ENCODE data around the gene TMPRSS9.
"Not testable (repeated sequence)": the region's sequence is repeated elsewhere in the genome, so short reads cannot be mapped to it uniquely, and the experiment has no call there.

TMPRSS9 gene

DNA sequence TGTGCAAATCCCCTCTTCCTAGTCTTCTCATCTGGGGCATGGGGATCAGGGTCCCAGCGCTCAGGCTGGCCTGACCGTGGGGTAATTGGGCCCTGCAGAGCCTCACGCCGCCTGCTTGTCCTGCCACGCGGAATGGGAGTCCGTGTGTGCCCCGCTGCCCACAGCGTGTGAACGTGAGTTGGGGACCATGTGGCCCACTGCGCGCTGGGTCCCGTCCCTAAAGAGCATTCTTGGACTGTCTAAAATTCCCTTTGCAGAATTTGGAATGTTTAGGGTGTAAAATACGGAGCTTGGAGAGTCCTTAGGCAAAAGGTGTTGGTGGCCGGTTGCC is 2.9 kb downstream of the TMPRSS9 start:
- DNase-seq, result no peak

DNA sequence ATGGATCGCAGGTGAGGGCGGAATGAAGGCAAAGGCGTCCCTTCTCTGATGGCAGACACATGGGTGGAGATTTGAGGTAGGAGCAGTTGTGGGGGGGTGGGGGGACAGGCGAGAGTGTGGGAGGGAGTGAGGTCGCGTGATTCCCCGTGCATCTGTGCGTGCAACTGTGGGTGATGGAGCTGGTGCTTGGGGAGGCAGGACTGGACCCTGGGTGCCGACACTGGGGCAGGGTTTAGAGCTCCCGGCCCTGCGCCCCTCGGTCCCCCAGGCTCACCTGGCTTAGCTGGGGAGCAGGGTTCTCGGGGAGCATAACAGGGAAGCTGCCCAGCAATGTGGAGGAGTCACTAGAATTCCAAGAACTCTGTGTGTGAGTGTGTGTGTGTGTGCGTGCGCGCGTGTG is 3.4 kb downstream of the TMPRSS9 start:
- DNase-seq, result no peak

DNA sequence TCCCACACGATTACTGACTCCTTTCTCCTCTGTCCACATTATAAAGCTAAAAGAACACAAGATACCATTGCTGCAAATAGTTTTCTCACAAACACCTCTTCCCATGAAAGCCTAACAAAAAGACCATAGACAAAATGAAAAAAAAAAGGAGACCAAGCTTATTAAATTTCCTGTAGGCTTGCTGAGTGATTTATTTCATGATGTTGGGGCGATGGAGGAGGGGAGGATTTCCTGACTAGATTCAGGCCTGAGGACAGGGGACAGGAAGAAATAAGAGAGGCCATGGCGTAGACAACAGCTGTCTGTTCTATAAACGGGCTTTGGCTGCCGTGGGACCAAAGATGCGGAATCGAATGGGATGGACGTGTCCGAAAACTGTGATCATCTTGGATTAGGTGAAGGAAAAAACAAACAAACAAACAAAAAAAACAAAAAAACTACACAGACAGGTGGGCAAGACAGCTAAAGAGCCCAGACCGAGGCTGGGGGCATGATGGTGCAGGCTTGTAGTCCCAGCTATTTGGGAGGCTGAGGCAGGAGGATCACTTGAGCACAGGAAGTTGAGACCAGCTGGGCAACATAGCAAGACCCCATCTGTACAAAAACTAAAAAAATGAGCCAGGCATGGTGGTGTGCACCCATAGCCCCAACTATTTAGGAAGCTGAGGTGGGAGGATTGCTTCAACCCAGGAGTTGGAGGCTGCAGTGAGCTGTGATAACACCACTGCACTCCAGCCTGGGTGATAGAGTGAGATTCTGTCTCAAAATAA is 5.3 kb downstream of the TMPRSS9 start:
- DNase-seq, result no peak

DNA sequence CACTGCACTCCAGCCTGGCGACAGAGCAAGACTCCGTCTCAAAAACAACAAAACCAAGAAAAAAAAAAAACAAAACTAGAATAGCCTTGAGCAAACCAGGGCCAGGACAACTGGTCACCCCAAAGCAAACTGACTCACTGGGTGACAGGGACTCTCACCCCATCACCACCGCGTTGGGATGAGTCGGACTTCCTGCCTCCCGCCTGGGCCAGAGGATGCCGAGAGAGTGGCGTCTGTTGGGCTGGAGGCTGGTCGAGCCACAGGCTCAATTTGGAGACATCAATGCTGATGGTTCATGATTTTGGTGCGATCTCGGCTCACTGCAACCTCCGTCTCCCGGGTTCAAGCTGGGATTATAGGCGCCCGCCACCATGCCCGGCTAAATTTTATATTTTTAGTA is 11.6 kb downstream of the TMPRSS9 start:
- no peak for DNase-seq

DNA sequence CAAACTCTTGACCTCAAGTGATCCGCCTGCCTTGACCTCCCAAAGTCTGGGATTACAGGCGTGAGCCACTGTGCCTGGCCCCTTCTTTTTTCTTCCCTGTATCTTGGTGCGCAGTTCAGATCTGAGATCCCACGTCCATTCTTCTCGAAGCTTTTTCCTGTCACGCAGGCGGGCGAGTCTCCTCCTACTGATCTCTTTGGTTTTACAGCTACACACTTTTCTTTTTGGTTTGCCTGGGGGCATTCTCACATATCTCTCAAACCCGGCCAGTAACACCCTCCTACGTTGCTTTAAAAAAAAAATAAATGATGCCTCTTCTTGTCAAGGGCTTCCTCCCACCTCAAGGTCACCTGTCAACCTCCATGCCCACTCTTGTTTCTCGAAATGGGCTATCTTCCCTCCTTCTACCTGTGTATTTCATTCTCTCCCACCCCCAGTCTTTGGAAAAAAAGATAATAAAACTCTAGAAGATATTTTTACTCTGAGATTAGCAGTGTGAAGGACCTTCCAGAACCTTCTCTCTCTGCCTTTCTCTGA is 12.1 kb downstream of the TMPRSS9 start:
- DNase-seq, result no peak

DNA sequence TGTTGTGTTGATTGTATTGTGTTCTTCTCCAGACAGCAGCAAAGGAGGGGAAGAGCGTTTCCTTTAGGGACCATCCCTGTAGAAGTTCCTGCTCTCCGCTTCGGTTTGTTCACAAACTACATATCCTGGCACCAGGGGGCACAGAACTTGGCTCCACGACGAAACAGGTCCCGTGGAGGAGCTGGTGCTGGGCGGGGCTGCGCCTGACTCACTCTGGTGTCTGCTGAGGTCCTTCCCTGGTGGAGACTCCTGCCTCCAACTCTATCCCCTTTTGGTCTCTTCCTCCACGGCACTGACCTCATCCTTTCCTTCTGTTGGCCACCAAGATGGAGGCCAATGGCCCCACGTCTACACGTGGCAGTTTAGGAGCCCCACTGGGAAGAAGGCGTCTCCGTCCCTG is 14.7 kb downstream of the TMPRSS9 start:
- no peak for DNase-seq

DNA sequence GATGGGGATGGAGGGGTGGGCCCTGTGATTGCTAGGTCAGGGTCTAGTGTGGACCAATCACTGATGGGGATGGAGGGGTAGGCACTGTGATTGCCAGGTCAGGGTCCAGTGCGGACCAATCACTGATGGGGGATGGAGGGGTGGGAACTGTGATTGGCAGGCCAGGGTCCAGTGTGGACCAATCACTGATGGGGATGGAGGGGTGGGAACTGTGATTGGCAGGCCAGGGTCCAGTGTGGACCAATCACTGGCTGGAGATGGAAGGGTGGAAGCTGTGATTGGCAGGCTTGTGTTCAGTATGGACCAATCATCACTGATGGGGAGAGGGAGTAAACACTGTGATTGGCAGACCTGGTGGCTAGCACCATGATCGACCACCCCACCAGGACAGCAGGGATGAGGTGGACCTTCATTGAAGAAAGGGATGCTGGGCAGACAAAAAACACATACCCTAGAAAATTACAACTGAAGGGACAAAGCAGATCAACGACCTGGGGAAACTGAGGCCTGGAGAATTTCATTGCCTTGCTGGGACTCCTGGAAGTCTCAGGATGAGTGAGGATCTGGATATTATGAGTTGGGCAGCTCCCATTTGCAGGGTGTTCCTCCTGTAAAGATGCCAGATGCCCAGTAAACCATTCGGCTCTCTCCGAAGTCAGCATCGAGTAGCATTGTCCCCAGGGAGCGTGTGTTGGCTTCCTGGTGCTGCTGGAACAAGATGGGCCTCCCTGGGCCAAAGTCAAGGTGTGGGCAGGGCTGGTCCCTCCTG is 15.5 kb downstream of the TMPRSS9 start:
- no peak for DNase-seq

DNA sequence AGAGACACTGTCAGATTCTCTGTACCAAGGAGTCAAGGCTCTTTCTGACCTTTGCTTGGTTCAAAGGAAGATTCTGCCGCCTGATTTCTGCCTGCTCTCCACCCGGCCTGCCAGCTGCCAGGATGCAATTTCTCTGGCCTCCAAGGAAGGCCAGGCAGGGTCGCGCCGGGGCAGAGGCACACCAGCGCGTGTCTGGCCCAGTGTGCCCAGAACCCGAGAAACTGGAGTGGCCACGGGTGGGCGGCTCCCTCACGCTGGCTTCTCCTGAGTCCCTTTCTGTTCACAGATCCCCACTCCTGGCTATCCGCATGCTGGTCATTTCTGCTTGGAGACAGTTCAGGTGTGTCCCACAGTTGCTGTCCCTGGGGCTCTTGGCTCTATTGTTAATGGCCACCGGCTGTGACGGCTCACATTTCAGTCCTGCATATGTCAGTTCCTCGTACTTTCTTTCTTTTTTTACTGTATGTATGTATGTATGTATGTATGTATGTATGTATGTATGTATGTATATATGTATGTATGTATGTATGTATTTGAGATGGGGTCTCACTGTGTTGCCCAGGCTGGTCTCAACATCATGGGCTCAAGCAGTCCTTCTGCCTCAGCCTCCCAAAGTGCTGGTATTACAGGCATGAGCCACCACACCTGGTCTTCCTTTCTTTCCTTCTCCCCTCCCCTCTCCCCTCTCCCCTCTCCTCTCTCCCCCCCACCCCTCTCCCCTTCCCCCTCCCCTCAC is 16.9 kb downstream of the TMPRSS9 start:
- no peak for DNase-seq

DNA sequence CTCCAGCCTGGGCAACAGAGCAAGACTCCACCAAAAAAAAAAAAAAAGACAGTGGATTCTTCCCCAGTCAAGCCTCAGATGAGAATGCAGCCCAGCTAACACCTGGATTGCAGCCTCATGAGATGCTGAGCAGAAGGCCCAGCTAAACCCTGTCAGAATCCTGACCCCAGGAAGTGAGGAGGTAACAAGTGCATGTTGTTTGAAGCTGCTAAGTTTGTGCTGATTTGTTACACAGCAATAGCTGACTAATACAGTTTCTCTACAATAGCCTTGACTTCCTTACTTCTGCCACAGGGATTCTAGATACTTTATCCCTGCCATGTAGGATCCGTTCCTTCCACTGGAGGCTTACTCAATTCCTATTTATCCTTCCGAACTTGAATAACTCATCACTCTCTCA is 20.5 kb downstream of the TMPRSS9 start:
- no peak for DNase-seq

DNA sequence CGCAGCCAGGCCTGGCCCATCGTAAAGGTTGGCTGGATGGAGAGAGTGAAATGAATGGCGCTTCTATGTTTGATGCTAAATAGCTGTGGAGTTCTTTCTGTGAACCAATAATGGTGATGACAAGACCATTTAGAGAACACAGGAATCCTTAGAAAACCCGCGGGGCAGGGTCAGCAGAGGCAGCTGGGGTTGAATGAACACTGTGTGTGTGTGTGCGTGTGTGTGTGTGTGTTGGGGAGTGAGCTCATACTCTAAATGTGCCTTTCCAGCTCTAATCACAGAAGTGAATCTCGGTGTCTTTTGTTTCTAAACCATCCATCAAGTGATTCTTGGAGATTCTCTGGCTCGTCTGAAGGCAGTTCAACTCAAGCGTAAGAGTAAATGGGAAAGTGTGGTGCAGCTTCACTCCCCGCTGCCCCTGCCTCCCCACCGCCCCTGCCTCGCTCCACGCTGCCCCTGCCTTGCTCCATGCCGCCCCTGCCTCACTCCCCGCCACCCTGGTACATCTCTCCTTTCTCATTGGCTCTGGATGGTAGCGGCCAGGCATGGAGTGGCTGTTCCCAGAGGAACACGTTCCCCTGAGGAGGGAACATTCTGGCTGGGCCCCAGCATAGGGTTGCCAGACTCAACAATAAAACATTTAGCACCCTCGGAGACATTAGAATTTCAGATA is 21.2 kb downstream of the TMPRSS9 start:
- no peak for DNase-seq

DNA sequence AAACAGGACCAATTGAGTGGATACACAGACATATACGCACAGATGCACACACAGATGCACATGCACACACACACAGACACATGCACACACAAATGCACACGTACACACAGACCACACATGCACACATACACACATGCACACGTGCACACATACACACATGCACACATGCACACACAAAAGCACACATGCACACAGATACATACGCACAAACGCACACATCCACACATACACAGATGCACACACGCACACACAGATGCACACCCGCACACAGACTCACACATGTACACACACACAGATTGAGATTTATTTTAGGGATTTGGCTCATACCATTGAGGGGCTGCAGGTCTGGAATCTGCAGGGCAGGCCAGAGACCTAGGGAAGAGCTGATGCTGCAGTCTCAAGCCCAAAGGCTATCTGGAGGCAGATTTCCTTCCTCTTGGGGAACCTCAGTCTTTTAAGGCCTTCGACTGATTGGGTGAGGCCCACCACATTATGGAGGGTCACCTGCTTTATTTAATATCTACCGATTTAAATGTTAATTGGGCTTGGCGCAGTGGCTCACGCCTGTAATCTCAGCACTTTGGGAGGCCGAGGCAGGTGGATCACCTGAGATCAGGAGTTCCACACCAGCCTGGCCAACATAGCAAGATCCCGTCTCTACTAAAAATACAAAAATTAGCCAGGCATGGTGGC is 22.6 kb downstream of the TMPRSS9 start:
- no peak for DNase-seq

DNA sequence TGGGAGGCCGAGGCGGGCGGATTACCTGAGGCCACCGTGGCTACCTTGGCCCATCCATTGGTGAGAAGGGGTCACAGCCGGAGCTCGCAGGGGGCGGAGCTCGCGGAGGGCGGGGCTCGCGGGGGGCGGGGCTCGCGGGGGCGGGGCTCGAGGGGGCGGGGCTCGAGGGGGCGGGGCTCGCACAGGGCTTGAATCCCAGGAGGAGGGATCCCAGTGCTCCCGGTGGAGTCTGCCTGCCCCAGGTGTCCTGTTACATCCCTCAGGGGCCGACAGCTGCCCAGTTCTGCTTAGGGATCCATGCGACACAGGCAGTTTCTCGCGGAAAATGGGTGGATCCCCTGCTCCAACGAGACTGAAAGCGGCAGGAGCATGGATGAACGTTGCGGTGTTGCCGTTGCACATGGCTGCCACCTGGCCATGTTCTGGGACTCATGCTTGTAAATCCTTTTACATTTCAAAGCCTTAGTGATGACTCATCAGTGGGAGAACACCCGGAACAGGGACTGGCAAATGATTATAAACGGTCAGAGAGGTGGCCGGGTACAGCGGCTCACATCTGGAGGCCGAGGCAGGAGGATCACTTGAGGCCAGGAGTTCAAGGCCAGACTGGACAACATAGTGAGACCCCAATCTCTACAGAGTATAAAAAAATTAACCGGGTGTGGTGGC is 25.1 kb downstream of the TMPRSS9 start:
- no peak for DNase-seq

DNA sequence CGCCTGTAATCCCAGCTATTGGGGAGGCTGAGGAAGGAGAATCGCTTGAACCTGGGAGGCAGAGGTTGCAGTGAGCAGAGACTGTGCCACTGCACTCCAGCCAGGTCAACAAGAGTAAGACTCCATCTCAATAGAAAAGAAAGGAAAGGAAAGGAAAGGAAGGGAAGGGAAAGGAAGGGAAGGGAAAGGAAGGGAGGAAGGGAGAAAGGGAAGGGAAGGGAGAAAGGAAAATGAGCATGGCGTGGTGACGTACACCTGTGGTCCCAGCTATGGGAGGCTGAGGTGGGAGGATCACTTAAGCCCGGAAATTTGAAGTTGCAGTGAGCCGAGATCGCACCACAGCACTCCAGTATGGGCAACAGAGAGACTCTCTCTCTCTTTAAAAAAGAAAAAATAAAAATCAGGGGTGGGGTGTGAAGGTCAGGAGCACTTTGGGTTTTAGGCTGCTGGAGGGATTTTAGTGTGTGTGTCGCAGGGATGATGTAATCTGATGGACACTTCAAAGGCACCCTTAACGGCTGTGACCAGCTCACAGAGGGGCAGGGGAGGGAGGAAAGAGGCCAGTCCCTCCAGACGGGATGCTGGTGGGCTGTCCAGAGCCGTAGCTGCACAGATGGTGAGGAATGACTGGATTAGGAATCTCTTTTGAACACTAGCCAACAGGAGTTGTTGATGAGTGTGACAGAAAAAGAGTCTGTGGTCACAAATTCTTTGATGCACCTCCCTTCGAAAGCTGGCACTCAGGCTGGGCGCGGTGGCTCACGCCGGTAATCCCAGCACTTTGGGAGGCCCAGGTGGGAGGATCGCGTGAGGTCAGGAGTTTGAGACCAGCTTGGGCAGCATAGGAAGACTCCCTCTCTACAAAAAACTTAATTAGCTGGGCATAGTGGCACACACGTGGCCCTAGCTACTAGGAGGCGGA is 27.6 kb downstream of the TMPRSS9 start:
- no peak for DNase-seq

DNA sequence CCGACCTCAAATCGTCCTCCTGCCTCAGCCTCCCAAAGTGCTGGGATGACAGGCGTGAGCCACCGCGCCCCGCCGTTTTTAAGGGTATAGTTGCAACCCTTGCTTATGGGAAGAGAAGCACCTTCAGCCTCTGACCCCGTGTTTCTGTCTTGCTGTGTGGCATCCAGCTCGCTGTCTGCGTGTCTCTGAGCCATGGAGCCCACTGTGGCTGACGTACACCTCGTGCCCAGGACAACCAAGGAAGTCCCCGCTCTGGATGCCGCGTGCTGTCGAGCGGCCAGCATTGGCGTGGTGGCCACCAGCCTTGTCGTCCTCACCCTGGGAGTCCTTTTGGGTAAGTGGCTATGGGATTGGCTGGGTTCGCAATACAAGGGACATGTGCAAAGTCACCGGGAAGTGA is 29.5 kb downstream of the TMPRSS9 start:
- DNase-seq, result no peak

DNA sequence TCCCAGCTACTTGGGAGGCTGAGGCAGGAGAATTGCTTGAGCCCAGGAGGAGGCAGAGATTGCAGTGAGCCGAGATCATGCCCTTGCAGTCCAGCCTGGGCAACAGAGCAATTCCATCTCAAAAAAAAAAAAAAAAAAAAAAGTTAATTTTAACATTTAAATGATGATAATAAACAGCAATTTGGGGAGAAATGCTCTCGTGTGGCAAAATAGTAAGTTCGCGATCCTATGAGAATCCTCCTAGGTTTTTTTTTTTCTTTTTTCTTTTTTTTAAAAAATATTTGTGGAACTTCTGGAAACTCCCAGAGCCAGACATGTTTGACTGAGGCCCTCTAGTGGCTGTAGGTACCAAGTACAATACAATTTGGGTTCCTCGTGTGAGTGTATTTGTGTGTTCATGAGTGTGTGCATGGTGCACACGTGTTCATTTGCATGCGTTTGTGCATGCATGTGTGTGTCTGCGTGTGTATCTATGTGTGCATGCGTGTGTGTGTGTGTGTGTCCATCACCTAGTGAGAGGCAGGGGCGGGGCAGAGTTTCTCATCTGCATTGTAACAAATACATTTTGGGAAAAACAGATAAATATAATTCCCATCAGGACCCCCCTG is 31.2 kb downstream of the TMPRSS9 start:
- no peak for DNase-seq

DNA sequence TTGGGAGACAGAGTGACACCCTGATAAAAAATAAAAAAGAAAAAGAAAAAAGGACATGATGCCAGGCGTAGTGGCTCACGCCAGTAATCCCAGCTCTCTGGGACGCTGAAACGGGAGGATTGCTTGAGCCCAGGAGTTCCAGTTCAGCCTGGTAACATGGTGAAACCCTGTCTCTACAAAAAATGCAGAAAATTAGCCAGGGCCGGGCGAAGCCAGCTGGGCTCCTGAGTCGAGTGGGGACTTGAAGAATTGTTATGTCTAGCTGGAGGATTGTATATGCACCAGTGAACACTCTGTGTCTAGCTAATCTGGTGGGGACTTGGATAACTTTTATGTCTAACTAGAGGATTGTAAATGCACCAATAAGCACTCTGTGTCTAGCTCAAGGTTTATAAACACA is 32.3 kb downstream of the TMPRSS9 start:
- DNase-seq, result no peak

DNA sequence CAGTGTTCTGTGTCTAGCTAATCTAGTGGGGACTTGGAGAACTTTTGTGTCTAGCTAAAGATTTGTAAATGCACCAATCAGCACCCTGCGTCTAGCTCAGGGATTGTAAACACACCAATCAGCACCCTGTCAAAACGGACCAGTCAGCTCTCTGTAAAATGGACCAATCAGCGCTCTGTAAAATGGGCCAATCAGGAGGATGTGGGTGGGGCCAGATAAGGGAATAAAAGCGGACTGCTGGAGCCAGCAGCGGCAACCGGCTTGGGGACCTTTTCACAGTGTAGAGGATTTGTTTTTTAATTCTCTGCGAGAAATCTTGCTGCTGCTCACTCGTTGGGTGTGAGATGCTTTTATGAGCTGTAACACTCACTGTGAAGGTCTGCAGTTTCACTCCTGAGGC is 32.8 kb downstream of the TMPRSS9 start:
- not testable (repeated sequence) for DNase-seq

DNA sequence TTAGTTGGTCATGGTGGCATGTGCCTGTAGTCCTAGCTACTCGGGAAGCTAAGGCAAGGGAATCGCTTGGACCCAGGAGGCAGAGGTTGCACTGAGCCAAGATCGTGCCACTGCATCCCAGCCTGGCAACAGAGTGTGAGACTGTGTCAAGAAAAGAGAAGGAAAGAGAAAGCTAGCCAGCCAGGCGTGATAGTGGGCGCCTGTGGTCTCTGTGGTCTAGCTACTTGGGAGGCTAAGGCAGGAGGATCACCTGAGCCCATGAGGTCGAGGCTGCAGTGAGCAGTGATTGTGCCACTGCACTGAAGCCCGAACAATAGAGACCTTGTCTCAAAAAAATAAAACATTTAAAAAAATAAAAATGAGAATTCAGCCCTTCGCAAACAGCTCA is 34.0 kb downstream of the TMPRSS9 start:
- no peak for DNase-seq

DNA sequence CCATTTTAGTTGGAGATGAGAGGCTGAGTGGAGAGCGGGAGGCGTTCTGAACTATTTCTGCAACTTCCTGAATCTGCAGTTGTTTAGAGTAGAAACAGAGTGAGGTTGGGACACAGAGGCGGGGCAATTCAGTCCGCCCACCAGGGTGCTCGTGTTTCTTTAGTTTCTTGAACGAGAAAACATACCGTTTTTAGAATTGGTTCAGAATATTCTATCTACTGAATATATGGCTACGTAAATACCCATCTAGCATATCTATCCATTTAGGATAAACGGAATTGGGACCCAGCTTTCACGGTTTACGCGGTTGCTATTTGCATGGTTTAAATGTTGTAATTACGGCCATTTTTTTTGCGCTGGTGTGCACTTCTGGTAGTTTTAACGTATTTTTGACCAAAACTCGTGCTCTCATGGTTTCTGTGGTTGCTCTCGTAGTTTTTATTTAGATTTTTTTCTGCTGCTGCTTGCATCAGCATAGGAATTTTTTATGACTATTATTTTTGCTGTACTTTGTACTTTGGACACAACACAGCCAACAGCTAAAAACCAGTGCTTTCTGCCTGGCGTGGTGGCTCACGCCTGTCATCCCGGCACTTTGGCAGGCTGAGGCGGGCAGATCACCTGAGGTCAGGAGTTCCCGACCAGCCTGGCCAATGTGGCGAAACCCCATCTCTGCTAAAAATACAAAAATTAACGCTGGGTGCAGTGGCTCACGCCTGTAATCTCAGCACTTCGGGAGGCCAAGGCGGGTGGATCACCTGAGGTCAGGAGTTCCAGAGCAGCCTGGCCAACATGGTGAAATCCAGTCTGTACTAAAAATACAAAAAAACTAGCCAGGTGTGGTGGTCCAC is 34.6 kb downstream of the TMPRSS9 start:
- DNase-seq, result peak; percentile 67

Measured in SIG-M5 (cell line).